B cell (primary cell): ENCODE data around the gene S100A16.

ENCODE experiments used
- CTCF ChIP-seq: fragments of 200-600 bp; IDR thresholded peaks from one replicate; pipeline ENCODE4 v1.8.0; 2022; ENCODE audit warnings: antibody characterized with exemption, mild to moderate bottlenecking
- EZH2 ChIP-seq: IDR thresholded peaks from 2 replicates; pipeline ENCODE4 v1.6.1; 2012; ENCODE audit warnings: borderline replicate concordance, low read depth, mild to moderate bottlenecking, moderate library complexity, low read length; ENCODE audit not compliant: insufficient read depth, poor library complexity, severe bottlenecking

GRCh38 chr1:153646672-153647345 lies 33.9 kb upstream of the S100A16 start:
- TF ChIP-seq CTCF (no peak), EZH2 (no peak)
